RWPE1 (cell line): ENCODE data around the gene FCRL1.

Source experiments
- CTCF ChIA-PET: fragments of 350-600 bp; sonication (Branson Sonifier 250); formaldehyde crosslinking; extraction: SDS; loops from one replicate; lab custom pipeline; 2021; lab: Yijun Ruan, JAX
- POLR2A ChIA-PET: fragments of 400-600 bp; formaldehyde crosslinking; extraction: SDS; loops from one replicate; lab custom pipeline; 2020; ENCODE audit warnings: antibody characterized with exemption; ENCODE audit not compliant: low non-redundant PET; lab: Yijun Ruan, JAX
- DNase-seq: peaks from one replicate; pipeline ENCODE4 v3.0.0; 2012; ENCODE audit warnings: low spot score
- H3K27ac ChIP-seq: fragments of 450-650 bp; 2 replicates; pipeline ENCODE4 v1.5.1; 2017
- CTCF ChIP-seq: fragments of 450-650 bp; conservative IDR thresholded peaks from 2 replicates; pipeline ENCODE4 v1.5.1; 2017; ENCODE audit warnings: low read depth, mild to moderate bottlenecking

Gene FCRL1

GRCh38 chr1:157751283-157751682 is 68.6 kb downstream of the FCRL1 start:
- TF ChIP-seq CTCF: no peak
- POLR2A ChIA-PET: no interaction called here
- no peak for DNase-seq
- CTCF ChIA-PET: no interaction called here
- H3K27ac ChIP-seq: no peak overlapping the region

- H3K27ac ChIP-seq: no peak overlapping the region
- POLR2A ChIA-PET: no interaction called here
- no peak for DNase-seq
- CTCF ChIA-PET: interaction anchor here (0.6 kb wide), 1 partner anchor 170 kb away, joined by 3 read pairs; no protein-coding TSS in a partner anchor
- TF ChIP-seq CTCF: no peak
These were observed 71.6 kb downstream of the FCRL1 start for GRCh38 chr1:157748262-157748817.
